Fibroblast of the aortic adventitia (primary cell): ENCODE results near the gene SPPL3. TPM values are rescaled to one million over a fixed set of nuclear protein-coding genes. Genes with fewer than 3 reads are reported as not detected.
A peak's percentile ranks its signal among the peaks of the same experiment; 100 is the strongest.

Experiments used
- DNase-seq: peaks from one replicate; pipeline ENCODE4 v3.0.0-alpha.2; 2010; ENCODE audit warnings: low read depth
- H3K4me3 ChIP-seq: 2 replicates; pipeline ENCODE4 v1.5.1; 2011; ENCODE audit warnings: low read depth, mild to moderate bottlenecking, control low read depth, low read length, moderate library complexity
- CTCF ChIP-seq: IDR thresholded peaks from 2 replicates; pipeline ENCODE4 v1.5.1; 2011; ENCODE audit warnings: mild to moderate bottlenecking, low read length, control low read depth, inconsistent platforms; ENCODE audit not compliant: insufficient read depth
- total RNA-seq: library from RNA; depleted of rRNA; stranded (reverse); fragments of >200 nt; gene quantifications from 2 replicates; pipeline ENCODE4 v1.2.3, GENCODE V29; 2012; ENCODE audit warnings: low replicate concordance

SPPL3 gene
- total RNA-seq, 1 donor = 18.3 TPM

GRCh38 chr12:120941412-120941811, 37.3 kb upstream of the SPPL3 start:
- no peak overlapping the region for H3K4me3 ChIP-seq
- no peak for DNase-seq
- TF ChIP-seq CTCF = no peak

- H3K4me3 ChIP-seq = no peak overlapping the region
- no peak for TF ChIP-seq CTCF
- DNase-seq = peak; percentile 3
Measured at GRCh38 chr12:120940799-120941198, 36.6 kb upstream of the SPPL3 start.

- no peak overlapping the region for H3K4me3 ChIP-seq
- no peak for DNase-seq
- no peak for TF ChIP-seq CTCF
Measured at GRCh38 chr12:120940006-120940405, 35.8 kb upstream of the SPPL3 start.

DNA sequence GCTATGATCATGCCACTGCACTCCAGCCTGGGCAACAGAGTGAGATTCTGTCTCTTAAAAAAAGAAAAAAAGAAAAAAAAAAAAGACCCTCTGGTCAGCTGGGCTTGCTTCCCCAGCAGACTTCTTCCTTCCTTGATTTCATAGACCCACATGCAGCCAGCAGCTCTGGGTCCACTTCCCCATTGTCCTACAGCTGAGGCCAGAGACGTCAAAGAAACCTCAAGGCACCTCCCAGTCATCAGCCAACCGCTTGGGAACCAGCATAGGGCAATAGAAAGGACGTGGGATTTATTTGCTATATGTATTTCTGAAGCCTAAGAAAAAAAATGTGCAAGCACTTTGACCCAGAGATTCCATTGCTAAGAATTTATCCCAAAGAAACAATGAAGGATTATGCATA, 35.4 kb upstream of the SPPL3 start:
- H3K4me3 ChIP-seq = no peak overlapping the region
- TF ChIP-seq CTCF = no peak
- DNase-seq = no peak

- no peak for DNase-seq
- H3K4me3 ChIP-seq = no peak overlapping the region
- TF ChIP-seq CTCF = no peak
Measured at GRCh38 chr12:120938496-120938895, 34.3 kb upstream of the SPPL3 start.

DNA sequence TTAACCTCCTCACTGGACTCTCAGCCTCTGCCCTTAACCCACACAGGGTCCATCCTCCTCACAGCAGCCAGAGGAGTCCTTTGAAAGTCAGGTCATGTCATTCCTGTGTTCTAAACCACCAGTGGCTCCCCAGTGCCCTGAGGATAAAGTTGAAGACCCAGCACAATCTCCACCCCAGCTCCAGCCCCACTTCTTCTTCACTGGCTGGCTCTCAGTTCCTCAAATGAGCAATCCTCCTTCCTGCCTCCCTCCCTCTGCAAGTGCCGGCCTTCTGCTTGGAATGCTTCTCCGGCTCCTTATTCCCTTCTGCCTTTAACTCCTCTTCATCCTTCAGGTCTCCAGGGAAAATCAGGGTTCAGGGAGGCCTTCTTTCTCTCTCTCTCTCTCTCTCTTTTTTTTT, 32.0 kb upstream of the SPPL3 start:
- DNase-seq = no peak
- H3K4me3 ChIP-seq = no peak overlapping the region
- no peak for TF ChIP-seq CTCF

DNA sequence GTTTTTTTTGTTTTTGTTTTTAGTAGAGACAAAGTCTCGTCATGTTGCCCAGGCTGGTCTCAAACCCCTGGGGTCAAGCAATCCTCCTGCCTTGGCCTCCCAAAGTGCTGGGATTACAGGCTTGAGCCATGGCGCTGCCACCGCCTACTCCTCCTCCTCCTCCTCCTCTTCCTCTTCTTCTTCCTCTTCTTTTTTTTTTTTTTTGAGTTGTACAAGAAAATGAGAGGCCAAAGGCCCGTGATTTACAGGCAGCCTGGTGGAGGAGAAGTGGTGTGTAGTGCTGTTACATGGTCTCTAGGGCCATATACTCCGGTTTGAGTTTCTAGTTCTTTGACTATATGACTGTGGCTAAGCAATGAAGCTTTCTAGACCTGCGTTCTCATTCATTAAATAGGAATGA, 29.6 kb upstream of the SPPL3 start:
- no peak for DNase-seq
- TF ChIP-seq CTCF = no peak

More for the DNA sequence above, 29.6 kb upstream of the SPPL3 start:
- H3K4me3 ChIP-seq = no peak overlapping the region
